H9 (cell line): Measurements from ENCODE around the gene MOV10L1. TPM values are rescaled to one million over a fixed set of nuclear protein-coding genes. Genes with fewer than 3 reads are reported as not detected.

Experiments
- DNase-seq: peaks from one replicate; pipeline ENCODE4 v3.0.0-alpha.2; 2017
- H2AFZ ChIP-seq: one replicate; pipeline ENCODE4 v1.6.1; 2013; ENCODE audit warnings: mild to moderate bottlenecking, low read length, control low read depth, moderate library complexity
- H2AK5ac ChIP-seq: 2 replicates; pipeline ENCODE4 v1.6.1; 2013; ENCODE audit warnings: low read length, control low read depth, mixed read lengths; ENCODE audit not compliant: insufficient read length
- H2BK120ac ChIP-seq: one replicate; pipeline ENCODE4 v1.6.1; 2013; ENCODE audit warnings: low read depth, mild to moderate bottlenecking, low read length, control low read depth, inconsistent platforms; ENCODE audit not compliant: poor library complexity, severe bottlenecking
- H2BK12ac ChIP-seq: 2 replicates; pipeline ENCODE4 v1.6.1; 2013; ENCODE audit warnings: low read length, control low read depth, mixed read lengths, low read depth; ENCODE audit not compliant: insufficient read length
- H2BK15ac ChIP-seq: 2 replicates; pipeline ENCODE4 v1.6.1; 2013; ENCODE audit warnings: low read depth, low read length, control low read depth
- H2BK20ac ChIP-seq: one replicate; pipeline ENCODE4 v1.6.1; 2013; ENCODE audit warnings: low read depth, mild to moderate bottlenecking, low read length, control low read depth, inconsistent platforms; ENCODE audit not compliant: poor library complexity, severe bottlenecking
- H2BK5ac ChIP-seq: 2 replicates; pipeline ENCODE4 v1.6.1; 2013; ENCODE audit warnings: low read length, control low read depth, mixed read lengths; ENCODE audit not compliant: insufficient read length
- H3K14ac ChIP-seq: 2 replicates; pipeline ENCODE4 v1.6.1; 2013; ENCODE audit warnings: low read length, control low read depth; ENCODE audit not compliant: insufficient read depth
- H3K18ac ChIP-seq: 2 replicates; pipeline ENCODE4 v1.6.1; 2013; ENCODE audit warnings: low read depth, mild to moderate bottlenecking, mixed read lengths, low read length, control low read depth; ENCODE audit not compliant: insufficient read length
- H3K23ac ChIP-seq: 2 replicates; pipeline ENCODE4 v1.6.1; 2013; ENCODE audit warnings: low read length, control low read depth, mixed read lengths, low read depth; ENCODE audit not compliant: insufficient read length
- H3K23me2 ChIP-seq: 2 replicates; pipeline ENCODE4 v1.6.1; 2013; ENCODE audit warnings: low read depth, mild to moderate bottlenecking, mixed read lengths, low read length, control low read depth; ENCODE audit not compliant: insufficient read length, poor library complexity, severe bottlenecking
- H3K27ac ChIP-seq: 2 replicates; pipeline ENCODE4 v1.5.1; 2013; ENCODE audit warnings: low read length, control low read depth, mixed read lengths, low read depth; ENCODE audit not compliant: insufficient read length
- H3K27me3 ChIP-seq: 2 replicates; pipeline ENCODE4 v1.6.1; 2013; ENCODE audit warnings: low read length, control low read depth, inconsistent platforms; ENCODE audit not compliant: insufficient read depth
- H3K4ac ChIP-seq: 2 replicates; pipeline ENCODE4 v1.6.1; 2013; ENCODE audit warnings: low read depth, mild to moderate bottlenecking, control low read depth, inconsistent platforms, low read length, moderate library complexity
- H3K4me1 ChIP-seq: 2 replicates; pipeline ENCODE4 v1.6.1; 2013; ENCODE audit warnings: low read length, control low read depth, inconsistent platforms; ENCODE audit not compliant: insufficient read depth
- H3K4me2 ChIP-seq: 2 replicates; pipeline ENCODE4 v1.6.1; 2013; ENCODE audit warnings: low read length, control low read depth, mixed read lengths; ENCODE audit not compliant: insufficient read length, insufficient read depth
- H3K56ac ChIP-seq: 2 replicates; pipeline ENCODE4 v1.6.1; 2013; ENCODE audit warnings: low read depth, mild to moderate bottlenecking, mixed read lengths, low read length, control low read depth; ENCODE audit not compliant: insufficient read length
- H3K79me1 ChIP-seq: 2 replicates; pipeline ENCODE4 v1.6.1; 2013; ENCODE audit warnings: low read depth, mild to moderate bottlenecking, moderate library complexity, low read length, control low read depth, inconsistent platforms; ENCODE audit not compliant: insufficient read depth, poor library complexity, severe bottlenecking
- H3K79me2 ChIP-seq: 2 replicates; pipeline ENCODE4 v1.6.1; 2013; ENCODE audit warnings: low read length, control low read depth, inconsistent platforms; ENCODE audit not compliant: insufficient read depth
- H3K9ac ChIP-seq: 2 replicates; pipeline ENCODE4 v1.6.1; 2013; ENCODE audit warnings: low read length, control low read depth, mixed read lengths; ENCODE audit not compliant: insufficient read length; ENCODE audit errors: extremely low read depth
- H3K9me3 ChIP-seq: one replicate; pipeline ENCODE4 v1.6.1; 2013; ENCODE audit warnings: low read depth, low read length, inconsistent platforms; ENCODE audit not compliant: control insufficient read depth
- H3T11ph ChIP-seq: one replicate; pipeline ENCODE4 v1.6.1; 2013; ENCODE audit warnings: mild to moderate bottlenecking, low read length, control low read depth, inconsistent platforms
- H4K20me1 ChIP-seq: one replicate; pipeline ENCODE4 v1.6.1; 2013; ENCODE audit not compliant: control insufficient read depth, insufficient read length, insufficient read depth
- H4K5ac ChIP-seq: 2 replicates; pipeline ENCODE4 v1.6.1; 2013; ENCODE audit warnings: low read depth, mild to moderate bottlenecking, mixed read lengths, low read length, control low read depth; ENCODE audit not compliant: insufficient read length
- H4K8ac ChIP-seq: replicated peaks from 2 replicates; pipeline ENCODE4 v1.6.1; 2013; ENCODE audit warnings: low read length, control low read depth, mixed read lengths, low read depth; ENCODE audit not compliant: insufficient read length
- H4K91ac ChIP-seq: 2 replicates; pipeline ENCODE4 v1.6.1; 2013; ENCODE audit warnings: low read depth, mild to moderate bottlenecking, moderate library complexity, mixed read lengths, low read length, control low read depth; ENCODE audit not compliant: insufficient read length
- H3K27ac Mint-ChIP-seq, 3 experiments: 2 replicates in 2 of 3; 3 replicates in 1 of 3; pipeline ENCODE4 v1.8.0; 2020 to 2021; ENCODE audit warnings: mixed read lengths in 3 of 3, mild to moderate bottlenecking in 1 of 3, moderate library complexity in 1 of 3
- H3K27me3 Mint-ChIP-seq: 2 replicates; pipeline ENCODE4 v1.8.0; 2021; ENCODE audit warnings: low read depth, mild to moderate bottlenecking, moderate library complexity, mixed read lengths
- H3K36me3 Mint-ChIP-seq, 3 experiments: 2 replicates in 2 of 3; 3 replicates in 1 of 3; pipeline ENCODE4 v1.8.0; 2020 to 2021; ENCODE audit warnings: low read depth in 3 of 3, mixed read lengths in 3 of 3; ENCODE audit not compliant: insufficient read depth in 1 of 3
- H3K4me1 Mint-ChIP-seq, 2 experiments: 2 replicates each; pipeline ENCODE4 v1.8.0; 2020; ENCODE audit warnings: mixed read lengths in 2 of 2
- H3K4me3 Mint-ChIP-seq, 2 experiments: 2 replicates in 1 of 2; 3 replicates in 1 of 2; pipeline ENCODE4 v1.8.0; 2020 to 2021; ENCODE audit warnings: mild to moderate bottlenecking in 2 of 2, mixed read lengths in 2 of 2, moderate library complexity in 1 of 2
- H3K9me3 Mint-ChIP-seq, 2 experiments: 2 replicates in 1 of 2; 3 replicates in 1 of 2; pipeline ENCODE4 v1.8.0; 2020; ENCODE audit warnings: mild to moderate bottlenecking in 2 of 2, mixed read lengths in 2 of 2, moderate library complexity in 1 of 2
- CTCF ChIP-seq: fragments of 200-600 bp; sonication (generic); conservative IDR thresholded peaks from 3 replicates; pipeline ENCODE4 v1.8.0; 2021; ENCODE audit warnings: antibody characterized with exemption, mild to moderate bottlenecking
- WGBS: extraction: QIAGEN DNeasy Blood & Tissue Kit; methylation state at CpG from one replicate; pipeline ENCODE4 v1.1.7; 2013; ENCODE audit warnings: missing lambda C conversion rate, low lambda C conversion rate, mixed read lengths; ENCODE audit not compliant: insufficient read length; ENCODE audit errors: extremely low coverage; 5-methylcytosine and 5-hydroxymethylcytosine counted together
- total RNA-seq: library from RNA; stranded (reverse); gene quantifications from 2 replicates; pipeline ENCODE4 v1.2.1, GENCODE V29; 2021

Gene MOV10L1
- total RNA-seq, 1 experiment from 2014 or later: not detected

- Mint-ChIP-seq H3K27me3 (peaks cover 8% of the 10 kb centered on the region; the same call in 1 of the 2 replicates), H3K4me1 (no peaks in the 10 kb centered on the region), H3K27ac (no peak overlapping the region), H3K36me3 (no peaks in the 10 kb centered on the region), H3K9me3 (peaks cover 4 to 10% of the 10 kb centered on the region in 2 experiments; a peak in 3 of 5 replicates), H3K4me3 (no peak overlapping the region; a peak in 1 of 5 replicates)
- Histone ChIP-seq H3K79me2 (no peaks in the 10 kb centered on the region), H4K5ac (no peak overlapping the region), H3K79me1 (no peaks in the 10 kb centered on the region), H2BK12ac (no peak overlapping the region), H2AK5ac (no peak overlapping the region), H3K23me2 (no peaks in the 10 kb centered on the region), H2AFZ (no peak overlapping the region), H3K14ac (no peak overlapping the region), H3K18ac (no peak overlapping the region), H3K27ac (no peak overlapping the region), H3K4ac (no peak overlapping the region), H3K4me1 (no peaks in the 10 kb centered on the region), H3K9me3 (no peaks in the 10 kb centered on the region), H3K56ac (no peak overlapping the region), H3T11ph (no peak overlapping the region), H3K4me2 (no peak overlapping the region), H2BK120ac (no peak overlapping the region), H2BK5ac (no peak overlapping the region), H2BK20ac (no peak overlapping the region), H4K20me1 (no peaks in the 10 kb centered on the region), H4K8ac (no peak overlapping the region), H3K9ac (no peak overlapping the region), H3K27me3 (no peaks in the 10 kb centered on the region), H4K91ac (no peak overlapping the region), H3K23ac (no peak overlapping the region), H2BK15ac (no peak overlapping the region)
- no peak for TF ChIP-seq CTCF
- no CpG with 5 or more reads among the region's 17 CpGs for WGBS
- no peak for DNase-seq
Observed at GRCh38 chr22:50041361-50042065, 48.3 kb upstream of the MOV10L1 start.
